ENCODE data around the gene PPP6R3. TPM values are rescaled to one million over a fixed set of nuclear protein-coding genes. Genes with fewer than 3 reads are reported as not detected.

The PPP6R3 gene
- total and polyA plus RNA-seq, 10 of the 15 experiments (the other 5 are each of a cell fraction or from before 2014, with no cell fraction given), result 12.4 to 123 (median 74.1) TPM

- Histone ChIP-seq H3K9me3 (replicated peaks; ENCODE audit: control insufficient read depth, insufficient read depth, low read length) (no peaks in the 10 kb centered on the region; the same call in 2 of the 3 replicates), H3K36me3 (ENCODE audit: control insufficient read depth in 2 of 2, insufficient read depth in 2 of 2, low read length in 1 of 2) (peaks cover 2 to 5% of the 10 kb centered on the region in 2 experiments; a peak in 2 of 4 replicates), H4K20me1 (ENCODE audit: control insufficient read depth, insufficient read depth) (no peaks in the 10 kb centered on the region), H3K4me1 (ENCODE audit: control insufficient read depth, insufficient read depth, low read length) (no peaks in the 10 kb centered on the region), H3K9ac (ENCODE audit: control insufficient read depth, insufficient read depth, low read length) (no peak overlapping the region), H3K4me3 (no peak overlapping the region), H3K4me2 (ENCODE audit: control insufficient read depth, insufficient read depth) (no peak overlapping the region), H3K27ac (ENCODE audit: control insufficient read depth, insufficient read depth) (no peak overlapping the region), H2AFZ (ENCODE audit: control insufficient read depth, low read depth, low read length) (no peak overlapping the region), H3K27me3 (replicated peaks in 1 of 2; ENCODE audit: control insufficient read depth in 2 of 2, insufficient read depth in 2 of 2, low read length in 1 of 2) (no peaks in the 10 kb centered on the region), H3K79me2 (ENCODE audit: control insufficient read depth, insufficient read depth, low read length) (no peaks in the 10 kb centered on the region)
- 93% methylated on average over 18 of the region's 25 CpGs for WGBS (ENCODE audit: insufficient coverage, insufficient replicate concordance, low lambda C conversion rate, missing lambda C conversion rate)
- in situ Hi-C loops (cut with MboI) (no loop called here), intact Hi-C loops (cut with micrococcal nuclease; ENCODE audit: unreplicated experiment) (loop anchor here (5.0 kb wide), 1 partner anchor 151 kb away; no protein-coding TSS in a partner anchor)
- RAD21 ChIA-PET (ENCODE audit: unreplicated experiment), result interaction anchor here (1.9 kb wide), 1 partner anchor 191 kb away, joined by 7 read pairs; no protein-coding TSS in a partner anchor
- CTCF ChIA-PET, result interaction anchor here (0.9 to 1.6 kb wide), 3 partner anchors 11 to 191 kb away, joined by 3 to 5 read pairs (median 3); partner anchors contain the start of gene PPP6R3
- SMC1A ChIA-PET (ENCODE audit: uncharacterized antibody, unreplicated experiment), result no interaction called here
- no peak for DNase-seq (ENCODE audit: low read depth, low spot score)
- no peak for ATAC-seq
- no peak for TF ChIP-seq ZBED1 (IDR thresholded peaks at IDR 0.05; ENCODE audit: borderline replicate concordance)
- no peak for TF ChIP-seq ESRRA (IDR thresholded peaks at IDR 0.05; ENCODE audit: low read length)
- no peak for TF ChIP-seq HDGF (IDR thresholded peaks at IDR 0.05)
- TF ChIP-seq ZZZ3 (IDR thresholded peaks at IDR 0.05; ENCODE audit: control insufficient read depth, insufficient read length, low read depth), result no peak
- TF ChIP-seq IRF4 (IDR thresholded peaks at IDR 0.05; ENCODE audit: low read depth, low read length), result no peak
- no peak for TF ChIP-seq USF1 (IDR thresholded peaks at IDR 0.05; ENCODE audit: borderline replicate concordance, extremely low read length, insufficient read depth, low read depth, low read length)
- no peak for TF ChIP-seq IRF3 (IDR thresholded peaks at IDR 0.05)
- TF ChIP-seq RAD21 (IDR thresholded peaks at IDR 0.05; ENCODE audit: insufficient read depth, low read depth, low read length), result no peak
- no peak for TF ChIP-seq ZBTB11 (CRISPR knock-in tag; IDR thresholded peaks at IDR 0.05)
- TF ChIP-seq RAD51 (IDR thresholded peaks at IDR 0.05), result no peak
- TF ChIP-seq NFXL1 (IDR thresholded peaks at IDR 0.05; ENCODE audit: borderline replicate concordance), result no peak
- no peak for TF ChIP-seq PAX8 (IDR thresholded peaks at IDR 0.05)
- no peak for TF ChIP-seq IRF5 (IDR thresholded peaks at IDR 0.05; ENCODE audit: borderline replicate concordance)
- no TSS peak for BruUV-seq (replicated peaks)
- POLR2A ChIA-PET, result no interaction called here
- FAIRE-seq, result no peak
These were observed 11.9 kb upstream of the PPP6R3 start for GRCh38 chr11:68448604-68449011.
